IMR-90 (cell line): ENCODE data around the gene TESK2. TPM values are rescaled to one million over a fixed set of nuclear protein-coding genes. Genes with fewer than 3 reads are reported as not detected.
A peak's percentile ranks its signal among the peaks of the same experiment; 100 is the strongest.

Experiments used
- ATAC-seq: fragments of 200-7000 bp; cut with Tn5 transposase; 2 replicates; pipeline ENCODE4 v1.9.1; 2020; ENCODE audit warnings: low read depth, mild to moderate bottlenecking, moderate library complexity
- BruUV-seq: library from RNA; stranded (reverse); fragments of 400-500 nt; replicated peaks from 2 replicates; lab custom pipeline; 2021; lab: Mats Ljungman, UMichigan
- CTCF ChIA-PET: fragments of 300-600 bp; formaldehyde crosslinking; extraction: SDS; loops from one replicate; lab custom pipeline; 2021; ENCODE audit warnings: antibody characterized with exemption; lab: Yijun Ruan, JAX
- POLR2A ChIA-PET: fragments of 300-600 bp; sonication (Branson Sonifier 250); formaldehyde crosslinking; loops from one replicate; lab custom pipeline; 2022; ENCODE audit warnings: antibody characterized with exemption; ENCODE audit not compliant: unreplicated experiment; lab: Charles Lee
- DNase-seq: peaks from one replicate; pipeline ENCODE4 v3.0.0; 2013
- H2AFZ ChIP-seq: replicated peaks from 2 replicates; pipeline ENCODE3; 2013; ENCODE audit warnings: low read length, mild to moderate bottlenecking; ENCODE audit not compliant: poor library complexity
- H2AK5ac ChIP-seq: 2 replicates; pipeline ENCODE4 v1.6.1; 2013; ENCODE audit warnings: low read depth, low read length, inconsistent platforms
- H2AK9ac ChIP-seq: replicated peaks from 2 replicates; pipeline ENCODE3; 2013; ENCODE audit warnings: mild to moderate bottlenecking, low read depth, low read length, moderate library complexity; ENCODE audit not compliant: poor library complexity
- H2BK120ac ChIP-seq: 2 replicates; pipeline ENCODE4 v1.6.1; 2013; ENCODE audit warnings: low read depth, low read length, inconsistent platforms
- H2BK15ac ChIP-seq: 3 replicates; pipeline ENCODE4 v1.6.1; 2013; ENCODE audit warnings: low read depth, low read length, inconsistent platforms
- H2BK20ac ChIP-seq: 2 replicates; pipeline ENCODE4 v1.6.1; 2013; ENCODE audit warnings: low read depth, mild to moderate bottlenecking, inconsistent platforms, low read length, moderate library complexity
- H2BK5ac ChIP-seq: 2 replicates; pipeline ENCODE4 v1.6.1; 2013; ENCODE audit warnings: mild to moderate bottlenecking, low read depth, low read length, inconsistent platforms; ENCODE audit not compliant: poor library complexity, severe bottlenecking
- H3K14ac ChIP-seq: replicated peaks from 2 replicates; pipeline ENCODE4 v1.6.1; 2013; ENCODE audit warnings: low read depth, low read length, inconsistent platforms
- H3K18ac ChIP-seq: 2 replicates; pipeline ENCODE4 v1.6.1; 2013; ENCODE audit warnings: low read depth, low read length, control low read depth
- H3K23ac ChIP-seq: 2 replicates; pipeline ENCODE4 v1.6.1; 2013; ENCODE audit warnings: low read depth, low read length, inconsistent platforms
- H3K27ac ChIP-seq: 2 replicates; pipeline ENCODE4 v1.5.1; 2013; ENCODE audit warnings: mild to moderate bottlenecking, control low read depth, low read length; ENCODE audit not compliant: insufficient read depth
- H3K27me3 ChIP-seq: 2 replicates; pipeline ENCODE4 v1.6.1; 2013; ENCODE audit warnings: low read length; ENCODE audit not compliant: control insufficient read depth, insufficient read depth
- H3K36me3 ChIP-seq: 2 replicates; pipeline ENCODE4 v1.6.1; 2013; ENCODE audit warnings: low read length, mixed read lengths; ENCODE audit not compliant: control insufficient read depth, insufficient read depth
- H3K4ac ChIP-seq: 2 replicates; pipeline ENCODE4 v1.6.1; 2013; ENCODE audit warnings: low read depth, low read length, inconsistent platforms
- H3K4me1 ChIP-seq: 2 replicates; pipeline ENCODE4 v1.6.1; 2013; ENCODE audit warnings: low read length, mixed read lengths; ENCODE audit not compliant: control insufficient read depth, insufficient read depth
- H3K4me2 ChIP-seq: 2 replicates; pipeline ENCODE4 v1.6.1; 2013; ENCODE audit warnings: low read depth, mild to moderate bottlenecking, control low read depth, low read length, moderate library complexity
- H3K4me3 ChIP-seq: 2 replicates; pipeline ENCODE4 v1.5.1; 2013; ENCODE audit warnings: low read depth, mild to moderate bottlenecking, control low read depth, low read length, moderate library complexity; ENCODE audit not compliant: insufficient read depth
- H3K56ac ChIP-seq: 2 replicates; pipeline ENCODE4 v1.6.1; 2013; ENCODE audit warnings: low read length, inconsistent platforms; ENCODE audit not compliant: insufficient read depth; ENCODE audit errors: extremely low read depth
- H3K79me1 ChIP-seq, 2 experiments: 2 replicates each; pipeline ENCODE4 v1.6.1; 2013; ENCODE audit warnings: low read length in 2 of 2, inconsistent platforms in 1 of 2, low read depth in 1 of 2
- H3K9ac ChIP-seq: 2 replicates; pipeline ENCODE4 v1.6.1; 2013; ENCODE audit warnings: low read depth, low read length, control low read depth
- H3K9me1 ChIP-seq: 2 replicates; pipeline ENCODE4 v1.6.1; 2013; ENCODE audit warnings: low read length, inconsistent platforms; ENCODE audit not compliant: insufficient read depth
- H3K9me3 ChIP-seq: 2 replicates; pipeline ENCODE4 v1.6.1; 2013; ENCODE audit warnings: low read length; ENCODE audit not compliant: control insufficient read depth, insufficient read depth
- H4K20me1 ChIP-seq: 2 replicates; pipeline ENCODE4 v1.6.1; 2013; ENCODE audit warnings: low read length, inconsistent platforms; ENCODE audit not compliant: insufficient read depth
- H4K5ac ChIP-seq: 2 replicates; pipeline ENCODE4 v1.6.1; 2013; ENCODE audit warnings: mild to moderate bottlenecking, low read depth, low read length, control low read depth
- H4K8ac ChIP-seq, 2 experiments: 2 replicates each; pipeline ENCODE4 v1.6.1; 2013; ENCODE audit warnings: low read depth in 2 of 2, low read length in 2 of 2, control low read depth in 1 of 2, inconsistent platforms in 1 of 2
- H4K91ac ChIP-seq: 2 replicates; pipeline ENCODE4 v1.6.1; 2013; ENCODE audit warnings: low read depth, low read length, inconsistent platforms; ENCODE audit not compliant: insufficient read depth
- BHLHE40 ChIP-seq: fragments of 150-350 bp; IDR thresholded peaks from 2 replicates; pipeline ENCODE4 v1.6.1; 2016; ENCODE audit warnings: mild to moderate bottlenecking, low read depth, low read length
- CHD1 ChIP-seq: IDR thresholded peaks from 2 replicates; pipeline ENCODE4 v1.6.1; 2012; ENCODE audit warnings: low read depth, low read length, improper control_type of control experiment
- CTCF ChIP-seq: conservative IDR thresholded peaks from 2 replicates; pipeline ENCODE4 v1.5.1; 2012; ENCODE audit warnings: mild to moderate bottlenecking, low read depth, low read length, improper control_type of control experiment
- ELK1 ChIP-seq: fragments of 150-350 bp; IDR thresholded peaks from 2 replicates; pipeline ENCODE4 v1.6.1; 2016; ENCODE audit warnings: low read depth, mild to moderate bottlenecking, low read length, moderate library complexity, borderline replicate concordance
- MAFK ChIP-seq: IDR thresholded peaks from 2 replicates; pipeline ENCODE4 v1.6.1; 2012; ENCODE audit warnings: low read depth, low read length, improper control_type of control experiment
- MAZ ChIP-seq: IDR thresholded peaks from 2 replicates; pipeline ENCODE4 v1.6.1; 2012; ENCODE audit warnings: low read depth, mild to moderate bottlenecking, low read length, improper control_type of control experiment, moderate library complexity, borderline replicate concordance
- MXI1 ChIP-seq: IDR thresholded peaks from 2 replicates; pipeline ENCODE4 v1.6.1; 2012; ENCODE audit warnings: low read depth, mild to moderate bottlenecking, low read length, moderate library complexity, borderline replicate concordance
- NFE2L2 ChIP-seq: fragments of 150-350 bp; IDR thresholded peaks from 2 replicates; pipeline ENCODE4 v1.6.1; 2016; ENCODE audit warnings: low read depth, mild to moderate bottlenecking, low read length
- POLR2A ChIP-seq: IDR thresholded peaks from 2 replicates; pipeline ENCODE4 v1.6.1; 2012; ENCODE audit warnings: mild to moderate bottlenecking, low read depth, low read length
- RCOR1 ChIP-seq: IDR thresholded peaks from 2 replicates; pipeline ENCODE4 v1.6.1; 2012; ENCODE audit warnings: mild to moderate bottlenecking, low read length, improper control_type of control experiment; ENCODE audit not compliant: insufficient replicate concordance
- USF2 ChIP-seq: fragments of 150-350 bp; IDR thresholded peaks from 2 replicates; pipeline ENCODE4 v1.6.1; 2017; ENCODE audit warnings: mild to moderate bottlenecking, antibody characterized with exemption, low read length, low read depth
- WGBS, 2 experiments: methylation state at CpG; one replicate each; pipeline versions ENCODE4 v1.1.5 to v1.1.7; 2013; ENCODE audit warnings: missing lambda C conversion rate in 2 of 2; ENCODE audit not compliant: insufficient read length in 1 of 2; ENCODE audit errors: extremely low coverage in 2 of 2; 5-methylcytosine and 5-hydroxymethylcytosine counted together
- dilution Hi-C: fragments of 300-500 bp; cut with HindIII; formaldehyde crosslinking; loops from one replicate; pipeline ENCODE4 v1.14.3; 2018; ENCODE audit warnings: low sequenced_read_pairs; ENCODE audit not compliant: unreplicated experiment
- in situ Hi-C: fragments of 300-500 bp; cut with MboI; formaldehyde crosslinking; loops from 3 replicates; pipeline ENCODE4 v1.14.3; 2019; ENCODE audit warnings: low sequenced_read_pairs, inconsistent platforms, mixed read lengths
- intact Hi-C: fragments of 100-400 bp; cut with micrococcal nuclease; formaldehyde crosslinking; loops from 2 replicates; pipeline ENCODE4 v1.10.0; 2022
- polyA plus RNA-seq, 3 experiments: library from polyadenylated mRNA; depleted of rRNA; stranded (reverse); fragments of >200 nt; gene quantifications; 2 replicates each; pipeline ENCODE4 v1.2.3, GENCODE V29; 2012; ENCODE audit warnings: low replicate concordance in 1 of 3
- total RNA-seq: library from RNA; depleted of rRNA; stranded (reverse); fragments of >200 nt; gene quantifications from 2 replicates; pipeline ENCODE4 v1.2.3, GENCODE V29; 2012

Gene TESK2
- total and polyA plus RNA-seq, 2 of the 4 experiments (the other 2 are of a cell fraction), result 0.90 to 1.3 TPM

- peak; percentile 100 for TF ChIP-seq MAZ
- TF ChIP-seq MAFK, result peak; percentile 79
- TF ChIP-seq POLR2A, result peak; percentile 100
- no peak for TF ChIP-seq ELK1
- no peak for TF ChIP-seq USF2
- peak; percentile 99 for TF ChIP-seq NFE2L2
- 0 out of 2 replicates have a peak, but pooled peaks have one; percentile 14 for TF ChIP-seq CTCF
- TF ChIP-seq CHD1, result 0 out of 2 replicates have a peak, but pooled peaks have one; percentile 85
- TF ChIP-seq BHLHE40, result peak; percentile 53; the same call in 1 of the 2 replicates
- 0 out of 2 replicates have a peak, but pooled peaks have one; percentile 17 for TF ChIP-seq MXI1
- TF ChIP-seq RCOR1, result no peak
- Histone ChIP-seq H2BK120ac (peak within 1 kb of the TSS; percentile 97), H2AFZ (peak within 1 kb of the TSS; percentile 93), H3K4ac (peak within 1 kb of the TSS; percentile 100), H3K9me1 (no peaks in the 10 kb centered on the region), H2BK5ac (peak within 1 kb of the TSS; percentile 96), H2AK5ac (peak within 1 kb of the TSS; percentile 96), H4K20me1 (peaks cover 40% of the 10 kb centered on the region), H4K91ac (peak within 1 kb of the TSS; percentile 99), H3K27me3 (no peaks in the 10 kb centered on the region), H2BK20ac (peak within 1 kb of the TSS; percentile 85), H3K23ac (peak within 1 kb of the TSS; percentile 99), H2AK9ac (peak within 1 kb of the TSS; percentile 99), H2BK15ac (peak within 1 kb of the TSS; percentile 99), H3K9ac (peak within 1 kb of the TSS; percentile 91), H3K56ac (peak within 1 kb of the TSS; percentile 98), H3K36me3 (peaks cover 12% of the 10 kb centered on the region), H4K5ac (peak within 1 kb of the TSS; percentile 92), H3K4me3 (peak within 1 kb of the TSS; percentile 60), H3K9me3 (no peaks in the 10 kb centered on the region), H4K8ac (peak within 1 kb of the TSS; percentile 98 to 99), H3K27ac (peak within 1 kb of the TSS; percentile 98), H3K79me1 (peaks cover 7 to 26% of the 10 kb centered on the region in 2 experiments; a peak in 2 of 4 replicates), H3K18ac (peak within 1 kb of the TSS; percentile 98), H3K14ac (peak within 1 kb of the TSS; percentile 100), H3K4me1 (peaks cover 7% of the 10 kb centered on the region), H3K4me2 (peak within 1 kb of the TSS; percentile 87)
- intact Hi-C loops, result loop anchor here (5.0 kb wide), 1 partner anchor 361 kb away; no protein-coding TSS in a partner anchor
- POLR2A ChIA-PET, result interaction anchor here (0.5 to 1.6 kb wide), 12 partner anchors 13 to 530 kb away, joined by 3 to 12 read pairs (median 4); partner anchors contain the start of gene AKR1A1
- ATAC-seq (peak; percentile 91), DNase-seq (peak; percentile 94)
- 1% methylated on average over 14 of the region's 72 CpGs; no CpG with 5 or more reads in 1 of the 2 experiments for WGBS, 2 experiments
- BruUV-seq, result TSS peak; percentile 58
- dilution Hi-C loops, result no loop called here
- in situ Hi-C loops, result no loop called here
- CTCF ChIA-PET, result interaction anchor here (1.0 to 2.3 kb wide), 2 partner anchors 9 kb away, joined by 4 to 6 read pairs; no protein-coding TSS in a partner anchor
These were observed 30.7 kb upstream of the TESK2 start, which contains the start of gene PRDX1 for GRCh38 chr1:45521413-45522323. PRDX1 (minus strand) TSS chr1:45521884; CDS start chr1:45519043, 2,841 bp downstream.
